Fibroblast of lung (primary cell): ENCODE measurements around the gene TANC1.

Source experiments
- EZH2 ChIP-seq: IDR thresholded peaks from 2 replicates; pipeline ENCODE4 v1.5.1; 2012; ENCODE audit warnings: low read length, control low read depth, mild to moderate bottlenecking; ENCODE audit errors: missing control alignments
- TF ChIP-seq, protein P1 (sequence below), 2 donors: IDR thresholded peaks in 1 of 2; conservative IDR thresholded peaks in 1 of 2; 1 replicate in 1 of 2; 2 replicates in 1 of 2; pipeline ENCODE4 v1.5.1; 2011 to 2012; ENCODE audit warnings: low read length in 2 of 2, control low read depth in 1 of 2, inconsistent platforms in 1 of 2, low read depth in 1 of 2, mild to moderate bottlenecking in 1 of 2

DNA sequence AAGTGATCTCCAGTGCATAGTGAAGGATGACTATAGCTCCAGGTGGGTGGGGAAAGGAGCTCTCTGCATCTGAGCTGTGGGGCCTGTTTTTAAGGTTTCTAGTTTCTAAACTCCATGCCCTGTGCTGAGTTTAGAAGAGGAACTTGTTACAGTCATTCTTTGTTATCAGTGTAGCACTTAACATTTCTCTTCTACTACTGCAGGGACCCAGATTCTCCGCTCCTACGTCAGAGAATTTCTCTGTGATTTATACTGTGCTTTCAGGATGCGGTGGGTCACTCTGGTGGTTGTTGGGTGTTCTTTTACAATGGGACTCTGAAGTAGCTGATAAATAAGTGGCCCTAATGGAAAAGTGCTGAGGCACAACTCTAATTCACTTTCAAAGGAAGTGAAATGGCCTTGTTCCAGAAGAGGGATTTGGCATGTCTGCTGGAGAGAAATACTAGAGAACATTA, 196.0 kb downstream of the TANC1 start:
- TF ChIP-seq EZH2: no peak
- TF ChIP-seq, protein P1, sequence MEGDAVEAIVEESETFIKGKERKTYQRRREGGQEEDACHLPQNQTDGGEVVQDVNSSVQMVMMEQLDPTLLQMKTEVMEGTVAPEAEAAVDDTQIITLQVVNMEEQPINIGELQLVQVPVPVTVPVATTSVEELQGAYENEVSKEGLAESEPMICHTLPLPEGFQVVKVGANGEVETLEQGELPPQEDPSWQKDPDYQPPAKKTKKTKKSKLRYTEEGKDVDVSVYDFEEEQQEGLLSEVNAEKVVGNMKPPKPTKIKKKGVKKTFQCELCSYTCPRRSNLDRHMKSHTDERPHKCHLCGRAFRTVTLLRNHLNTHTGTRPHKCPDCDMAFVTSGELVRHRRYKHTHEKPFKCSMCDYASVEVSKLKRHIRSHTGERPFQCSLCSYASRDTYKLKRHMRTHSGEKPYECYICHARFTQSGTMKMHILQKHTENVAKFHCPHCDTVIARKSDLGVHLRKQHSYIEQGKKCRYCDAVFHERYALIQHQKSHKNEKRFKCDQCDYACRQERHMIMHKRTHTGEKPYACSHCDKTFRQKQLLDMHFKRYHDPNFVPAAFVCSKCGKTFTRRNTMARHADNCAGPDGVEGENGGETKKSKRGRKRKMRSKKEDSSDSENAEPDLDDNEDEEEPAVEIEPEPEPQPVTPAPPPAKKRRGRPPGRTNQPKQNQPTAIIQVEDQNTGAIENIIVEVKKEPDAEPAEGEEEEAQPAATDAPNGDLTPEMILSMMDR (conservative IDR thresholded peaks at IDR 0.05 in 1 of 2, IDR thresholded peaks at IDR 0.05 in 1 of 2; ENCODE audit: low read depth in 1 of 2, low read length in 2 of 2): no peak
